ENCODE results near the gene FXYD4.

FXYD4 gene

GRCh38 chr10:43344051-43344450, 27.4 kb upstream of the FXYD4 start:
- DNase-seq (ENCODE audit: low read depth): no peak

DNA sequence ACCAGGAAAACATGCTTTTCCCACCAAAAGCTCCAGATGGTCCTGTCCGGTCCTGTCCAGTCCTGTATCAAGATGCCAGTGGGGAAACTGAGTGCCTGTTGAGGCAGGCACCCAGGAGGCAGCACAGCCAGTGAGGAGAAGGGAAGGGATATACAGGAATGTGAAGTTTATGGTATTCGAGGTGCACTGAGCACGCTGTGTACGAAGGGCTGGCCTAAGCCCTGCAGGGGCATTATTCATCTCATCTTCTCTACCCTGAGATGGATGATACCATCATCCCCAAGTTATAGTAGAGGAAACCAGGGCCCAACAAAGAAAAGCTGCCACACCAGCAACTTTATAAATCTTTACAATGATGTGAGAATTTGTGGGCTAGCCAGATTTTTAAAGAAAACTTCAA, 23.4 kb upstream of the FXYD4 start:
- DNase-seq (ENCODE audit: low read depth): no peak

- peak; percentile 81 for DNase-seq (ENCODE audit: low read depth)
These were observed 22.7 kb upstream of the FXYD4 start for GRCh38 chr10:43348511-43349312.

DNA sequence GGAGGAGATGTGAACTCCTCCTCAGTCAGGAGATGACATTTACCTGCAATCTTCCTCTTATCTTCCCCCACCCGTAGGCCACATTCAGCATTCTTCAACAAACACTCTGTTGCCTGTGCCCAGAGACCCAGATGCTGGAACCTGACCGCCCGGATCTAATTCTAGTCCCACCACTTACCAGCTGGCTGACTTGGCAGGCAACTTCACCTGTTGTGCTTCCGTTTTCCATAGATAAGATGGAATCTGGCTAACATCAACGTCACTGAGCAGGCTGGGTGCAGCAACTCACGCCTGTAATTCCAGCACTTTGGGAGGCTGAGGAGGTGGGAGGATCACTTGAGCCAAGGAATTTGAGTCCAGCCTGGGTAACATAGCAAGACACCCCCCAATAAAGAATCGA, 21.3 kb upstream of the FXYD4 start:
- DNase-seq (ENCODE audit: low read depth): no peak

DNA sequence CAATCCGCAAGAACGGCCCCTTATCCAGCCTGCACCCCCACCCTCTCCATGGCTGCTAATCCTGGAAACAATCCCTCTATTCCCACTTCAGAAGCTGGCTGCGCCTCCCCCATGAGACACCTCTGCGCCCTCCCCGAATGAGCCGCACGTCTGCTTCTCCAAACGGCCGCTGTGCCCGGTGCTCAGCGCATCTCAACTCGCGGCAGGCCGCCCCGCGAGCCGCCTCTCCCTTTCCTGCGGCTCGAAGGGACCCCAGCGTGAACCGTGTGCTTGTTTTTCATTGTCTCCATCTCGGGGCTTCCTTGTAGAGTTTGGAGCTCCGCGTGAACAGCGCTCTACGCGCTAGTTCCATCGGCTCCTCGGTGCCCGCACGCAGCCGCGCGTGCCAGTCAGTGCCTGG, 20.8 kb upstream of the FXYD4 start:
- no peak for DNase-seq (ENCODE audit: low read depth)

DNA sequence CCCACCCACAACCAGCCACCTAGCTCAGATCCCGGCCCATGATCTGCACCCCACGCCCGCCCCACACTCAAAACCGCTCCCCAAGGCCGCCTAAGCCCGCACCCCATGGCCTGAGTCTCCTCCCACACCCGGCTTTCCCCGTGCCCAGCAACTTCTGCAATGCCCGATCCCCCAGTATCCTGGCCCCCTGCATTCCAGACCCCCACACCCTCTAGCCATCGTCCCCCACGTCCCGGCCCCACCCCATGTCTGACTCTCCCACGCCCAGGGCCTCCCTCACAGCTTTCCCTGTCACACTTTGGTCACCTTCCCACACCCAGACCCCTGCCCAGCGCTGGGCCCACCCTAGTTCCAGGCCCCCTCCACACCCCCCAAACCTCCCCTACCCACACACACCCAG, 20.1 kb upstream of the FXYD4 start:
- DNase-seq (ENCODE audit: low read depth): no peak

- DNase-seq (ENCODE audit: low read depth): no peak
These were observed 18.5 kb upstream of the FXYD4 start for GRCh38 chr10:43352951-43353350.

DNA sequence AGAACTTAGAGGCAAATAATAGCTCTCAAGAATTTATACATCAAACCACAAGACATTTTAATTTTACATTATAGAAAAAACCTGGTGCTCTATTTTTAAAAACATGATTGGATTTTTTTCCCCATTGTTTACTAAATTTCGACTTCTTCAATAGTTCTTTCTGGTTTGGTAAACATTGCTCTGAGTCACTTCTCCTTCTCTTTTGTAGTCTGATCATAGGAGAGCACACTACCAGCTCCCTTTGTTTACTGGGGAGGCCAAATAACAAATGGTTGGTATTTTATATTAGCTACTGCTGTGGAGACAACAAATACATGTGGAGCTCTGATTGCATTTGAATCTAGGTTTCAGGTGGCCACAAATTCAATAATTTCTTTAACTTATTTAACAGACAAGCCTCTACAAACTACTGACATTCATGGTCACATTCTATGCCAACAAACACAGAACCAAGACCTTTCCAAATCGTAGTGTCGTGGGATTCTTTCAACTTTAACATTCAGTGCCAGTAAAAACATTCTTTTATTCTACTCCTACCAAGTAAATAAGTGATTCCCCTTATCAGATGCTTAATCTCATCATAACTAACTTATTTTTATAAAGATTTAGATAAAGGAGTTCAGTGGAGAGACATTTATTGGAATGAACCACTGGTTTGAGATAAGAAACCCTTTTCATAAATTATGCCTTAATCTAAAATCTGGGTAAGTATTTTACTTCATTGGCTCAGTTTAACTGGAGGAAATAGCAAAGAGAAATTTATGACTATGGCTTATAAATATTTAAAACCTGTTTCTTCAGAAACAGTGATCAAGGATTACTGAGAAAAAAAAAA, 17.7 kb upstream of the FXYD4 start:
- DNase-seq (ENCODE audit: low read depth): no peak

- DNase-seq (ENCODE audit: low read depth): no peak
These were observed 17.2 kb upstream of the FXYD4 start for GRCh38 chr10:43354330-43354635.

- DNase-seq (ENCODE audit: low read depth): no peak
These were observed 16.5 kb upstream of the FXYD4 start for GRCh38 chr10:43354879-43355380.

DNA sequence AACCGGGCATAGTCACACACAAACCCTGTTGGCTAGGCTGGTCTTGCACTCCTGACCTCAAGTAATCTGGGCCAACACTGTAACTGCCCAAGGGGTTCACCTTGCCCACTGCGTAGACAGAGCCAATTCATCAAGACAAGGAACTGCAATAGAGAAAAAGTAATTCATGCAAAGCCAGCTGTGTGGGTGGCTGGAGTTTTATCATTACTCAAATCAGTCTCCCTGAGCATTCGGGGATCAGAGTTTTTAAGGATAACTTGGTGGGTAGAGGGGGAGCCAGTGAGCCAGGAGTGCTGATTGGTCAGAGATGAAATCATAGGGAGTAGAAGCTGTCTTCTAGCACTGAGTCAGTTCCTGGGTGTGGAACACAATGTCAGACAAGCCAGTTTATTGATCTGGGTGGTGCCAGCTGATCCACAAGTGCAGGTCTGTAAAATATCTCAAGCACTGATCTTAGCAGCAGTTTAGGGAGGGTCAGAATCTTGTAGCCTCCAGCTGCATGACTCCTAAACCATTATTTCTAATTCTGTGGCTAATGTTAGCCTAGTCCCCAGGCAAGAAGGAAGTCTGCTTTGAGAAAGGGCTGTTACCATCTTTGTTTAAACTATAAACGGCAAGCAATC, 15.6 kb upstream of the FXYD4 start:
- peak; percentile 15 for DNase-seq (ENCODE audit: low read depth)

GRCh38 chr10:43360086-43360485, 11.3 kb upstream of the FXYD4 start:
- DNase-seq (ENCODE audit: low read depth): no peak

GRCh38 chr10:43361547-43362190, 9.8 kb upstream of the FXYD4 start:
- DNase-seq (ENCODE audit: low read depth): no peak

DNA sequence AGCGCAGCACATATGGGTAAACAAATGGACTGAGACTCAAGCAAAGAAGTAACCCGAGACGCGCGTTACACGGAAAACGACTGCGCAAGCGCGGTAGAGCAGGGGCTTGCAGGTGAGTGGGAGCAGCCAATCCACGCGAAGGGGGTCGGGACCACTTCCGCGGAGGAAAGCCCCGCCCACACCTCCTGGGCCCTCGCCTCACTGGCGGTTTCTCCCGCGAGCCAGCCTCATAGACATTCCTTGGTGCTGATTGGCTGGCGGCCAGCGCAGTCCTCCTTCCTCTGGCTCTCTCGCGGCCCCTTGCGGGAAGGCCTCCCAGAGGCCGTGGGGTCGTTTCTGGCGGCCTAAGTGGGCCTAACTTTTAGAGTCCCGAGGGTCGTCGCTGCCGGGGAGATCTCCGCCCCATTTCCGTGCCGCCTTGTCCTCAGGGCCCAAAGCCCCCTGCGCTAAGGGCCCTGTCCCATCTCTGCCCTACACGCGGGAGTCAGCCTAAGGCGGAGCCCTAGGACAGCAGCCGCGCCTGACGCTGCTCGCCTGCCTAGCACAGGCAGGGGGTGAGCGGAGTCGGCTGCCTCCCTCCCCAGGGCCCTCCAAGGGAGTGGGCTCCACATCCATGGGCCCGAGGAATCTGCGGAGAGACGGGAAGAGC, 9.1 kb upstream of the FXYD4 start:
- peak; percentile 98 for DNase-seq (ENCODE audit: low read depth)

DNA sequence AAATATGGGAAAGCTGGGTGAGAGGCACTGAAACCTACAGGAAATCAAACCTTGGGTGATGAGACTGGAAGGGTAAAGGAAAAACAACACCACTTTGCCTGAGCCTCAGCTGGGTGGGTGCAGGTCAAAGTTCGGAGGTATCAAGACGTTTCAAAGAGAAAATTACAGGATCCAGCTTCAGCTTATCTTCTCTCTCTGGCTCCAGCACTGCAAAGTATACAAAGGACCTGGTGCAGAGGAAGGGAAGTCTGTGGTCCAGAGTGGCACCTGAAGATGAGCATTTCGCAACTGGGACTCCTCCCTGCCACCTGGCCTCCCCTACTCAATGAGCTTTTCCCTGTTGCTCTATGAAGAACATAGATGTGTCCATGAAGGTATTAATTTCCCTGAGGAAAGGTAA, 6.4 kb upstream of the FXYD4 start:
- no peak for DNase-seq (ENCODE audit: low read depth)

GRCh38 chr10:43369921-43370320, 1.5 kb upstream of the FXYD4 start:
- DNase-seq (ENCODE audit: low read depth): no peak

- DNase-seq (ENCODE audit: low read depth): no peak
These were observed 693 bp upstream of the FXYD4 start for GRCh38 chr10:43370671-43371215.

DNA sequence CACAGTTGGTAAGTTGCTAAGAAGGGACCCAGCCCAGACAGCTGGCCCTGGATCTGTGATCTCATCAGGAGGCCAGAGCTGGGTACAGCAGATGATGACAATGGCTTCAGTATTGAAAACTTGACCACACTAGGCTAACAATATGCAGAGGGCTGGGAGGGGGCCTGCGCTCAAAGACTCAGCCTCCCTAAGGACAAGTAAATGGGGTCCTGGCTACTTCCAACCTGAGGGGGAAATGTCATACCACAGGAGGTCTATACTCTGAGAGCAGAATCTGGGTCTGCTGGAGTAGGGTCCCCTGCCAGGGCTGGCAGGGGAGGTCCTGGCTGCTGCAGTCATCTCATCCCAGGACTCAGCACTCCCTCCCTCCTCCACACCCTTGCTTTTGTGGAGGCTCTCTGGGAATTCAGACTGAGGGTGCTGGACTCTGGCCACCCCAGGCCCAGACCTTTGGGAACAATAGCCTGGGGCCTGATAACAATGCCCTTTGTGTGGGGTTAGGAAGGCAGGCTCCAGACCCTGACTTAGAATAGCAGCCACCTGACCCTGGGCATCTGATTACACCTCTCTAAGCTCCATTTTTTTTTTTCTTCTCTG, 1.4 kb downstream of the FXYD4 start:
- no peak for DNase-seq (ENCODE audit: low read depth)

DNA sequence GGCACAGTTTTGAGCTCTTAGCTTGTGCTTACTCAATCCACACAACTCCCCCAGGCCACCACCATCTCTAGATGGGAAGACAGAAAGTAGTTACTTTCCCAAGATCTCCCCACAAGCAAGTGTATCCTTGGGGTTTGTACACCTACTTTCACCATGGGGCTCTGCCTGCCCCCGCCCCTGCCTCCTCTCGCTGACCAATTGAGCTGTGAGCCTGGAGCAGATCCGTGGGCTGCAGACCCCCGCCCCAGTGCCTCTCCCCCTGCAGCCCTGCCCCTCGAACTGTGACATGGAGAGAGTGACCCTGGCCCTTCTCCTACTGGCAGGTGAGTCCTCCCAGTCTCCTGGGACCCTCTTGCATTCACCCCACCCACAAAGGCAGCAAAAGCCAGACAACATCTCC, 2.0 kb downstream of the FXYD4 start:
- DNase-seq (ENCODE audit: low read depth): no peak

DNA sequence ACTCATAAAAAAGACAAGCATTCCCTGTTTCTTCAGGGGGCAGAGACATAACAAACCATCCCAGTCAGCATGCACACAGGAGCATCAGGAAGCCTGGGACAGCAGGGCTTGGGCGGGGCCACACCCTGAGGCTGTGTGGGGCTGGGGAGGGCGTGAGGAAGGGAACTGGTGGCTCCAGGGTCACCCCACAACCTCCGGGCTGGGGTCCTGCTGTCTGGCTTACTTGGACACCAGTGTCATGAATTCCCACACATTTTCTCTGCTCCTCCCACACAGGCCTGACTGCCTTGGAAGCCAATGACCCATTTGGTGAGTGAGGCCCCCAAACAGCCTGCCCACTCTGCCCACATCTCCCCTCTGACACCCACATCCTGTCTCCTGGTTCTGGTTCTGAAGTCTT, 2.8 kb downstream of the FXYD4 start:
- DNase-seq (ENCODE audit: low read depth): no peak

DNA sequence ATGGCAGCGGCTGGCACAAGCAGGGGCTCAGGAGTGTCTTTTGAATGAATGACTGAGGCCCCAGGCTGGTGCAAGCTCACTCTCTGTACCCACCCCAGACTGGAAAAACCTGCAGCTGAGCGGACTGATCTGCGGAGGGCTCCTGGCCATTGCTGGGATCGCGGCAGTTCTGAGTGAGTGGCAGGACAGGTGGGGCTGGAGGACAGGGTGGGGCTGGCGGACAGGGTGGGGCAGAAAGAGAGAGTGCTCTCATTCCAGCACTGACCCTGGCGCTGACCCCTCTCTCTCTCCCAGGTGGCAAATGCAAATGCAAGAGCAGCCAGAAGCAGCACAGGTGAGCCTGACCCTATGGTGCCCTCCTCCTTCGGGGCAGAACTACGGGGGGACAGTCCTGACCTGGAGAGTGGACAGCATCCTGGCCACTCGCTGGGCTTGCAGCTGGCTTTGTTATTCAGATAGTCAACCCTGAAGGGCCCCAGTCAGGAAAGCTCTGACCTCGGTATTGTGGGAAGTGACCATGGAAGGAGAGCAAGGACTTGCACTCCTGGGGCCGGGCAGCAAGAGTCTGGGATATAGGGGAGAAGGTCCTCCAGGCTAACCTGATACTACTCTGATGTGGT, 4.1 kb downstream of the FXYD4 start:
- no peak for DNase-seq (ENCODE audit: low read depth)

All from activated T-cell treated with anti-CD3 and anti-CD28 coated beads for 48 hours (primary cell).